Raji (cell line): ENCODE results near the gene PLCE1.

Source experiments
- POLR2A ChIP-seq: IDR thresholded peaks from 2 replicates; pipeline ENCODE4 v1.6.1; 2011; ENCODE audit warnings: low read depth, low read length, control low read depth; ENCODE audit not compliant: insufficient read depth

The PLCE1 gene

GRCh38 chr10:94037286-94037685, 43.6 kb downstream of the PLCE1 start:
- no peak for TF ChIP-seq POLR2A

- no peak for TF ChIP-seq POLR2A
Observed at GRCh38 chr10:94038024-94038423, 44.3 kb downstream of the PLCE1 start.

GRCh38 chr10:94041206-94041605, 47.5 kb downstream of the PLCE1 start:
- TF ChIP-seq POLR2A = no peak

- TF ChIP-seq POLR2A = no peak
Observed at GRCh38 chr10:94042001-94042833, 48.5 kb downstream of the PLCE1 start.

GRCh38 chr10:94042834-94043175, 49.1 kb downstream of the PLCE1 start:
- TF ChIP-seq POLR2A = no peak
